GM18868 (cell line): ENCODE results near the gene ATG10.

Experiments used
- ATAC-seq: cut with Tn5 transposase; IDR thresholded peaks from one replicate; pipeline ENCODE4 v1.9.1; 2021; ENCODE audit warnings: mild to moderate bottlenecking, moderate library complexity; ENCODE audit not compliant: unreplicated experiment

The ATG10 gene

DNA sequence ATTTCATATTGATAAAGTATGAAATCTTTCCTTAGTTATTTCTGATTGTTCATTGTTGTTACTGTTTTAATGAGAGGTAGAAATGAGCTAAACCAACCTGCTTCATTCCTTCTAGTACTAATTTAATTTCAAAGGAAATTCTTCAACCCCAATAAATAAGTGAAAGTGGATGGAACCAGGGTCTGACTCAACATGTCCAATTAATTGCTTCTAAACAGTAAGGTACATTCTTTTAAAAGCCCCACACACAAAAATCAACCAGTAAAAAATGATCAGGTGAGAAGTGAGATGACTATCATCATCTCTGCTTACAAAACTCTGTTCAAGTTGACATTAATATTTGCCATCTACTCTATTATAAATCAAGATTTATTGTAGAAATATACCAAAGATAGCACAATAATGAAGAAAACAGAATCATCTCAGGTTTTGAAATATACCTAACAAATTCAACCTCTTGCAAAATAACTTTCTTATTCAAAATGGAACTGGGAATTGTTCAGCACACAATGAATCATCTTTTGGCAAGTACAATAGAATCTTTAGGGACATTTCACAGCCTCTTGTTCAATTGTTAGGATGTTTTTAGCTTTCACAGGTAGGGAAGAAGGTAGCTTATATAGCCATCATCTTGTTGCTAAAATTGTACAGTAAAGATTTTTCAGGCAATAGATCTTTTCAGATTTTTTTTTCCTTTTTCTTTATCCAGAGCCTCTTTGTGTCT, 191.8 kb downstream of the ATG10 start:
- ATAC-seq, result no peak

DNA sequence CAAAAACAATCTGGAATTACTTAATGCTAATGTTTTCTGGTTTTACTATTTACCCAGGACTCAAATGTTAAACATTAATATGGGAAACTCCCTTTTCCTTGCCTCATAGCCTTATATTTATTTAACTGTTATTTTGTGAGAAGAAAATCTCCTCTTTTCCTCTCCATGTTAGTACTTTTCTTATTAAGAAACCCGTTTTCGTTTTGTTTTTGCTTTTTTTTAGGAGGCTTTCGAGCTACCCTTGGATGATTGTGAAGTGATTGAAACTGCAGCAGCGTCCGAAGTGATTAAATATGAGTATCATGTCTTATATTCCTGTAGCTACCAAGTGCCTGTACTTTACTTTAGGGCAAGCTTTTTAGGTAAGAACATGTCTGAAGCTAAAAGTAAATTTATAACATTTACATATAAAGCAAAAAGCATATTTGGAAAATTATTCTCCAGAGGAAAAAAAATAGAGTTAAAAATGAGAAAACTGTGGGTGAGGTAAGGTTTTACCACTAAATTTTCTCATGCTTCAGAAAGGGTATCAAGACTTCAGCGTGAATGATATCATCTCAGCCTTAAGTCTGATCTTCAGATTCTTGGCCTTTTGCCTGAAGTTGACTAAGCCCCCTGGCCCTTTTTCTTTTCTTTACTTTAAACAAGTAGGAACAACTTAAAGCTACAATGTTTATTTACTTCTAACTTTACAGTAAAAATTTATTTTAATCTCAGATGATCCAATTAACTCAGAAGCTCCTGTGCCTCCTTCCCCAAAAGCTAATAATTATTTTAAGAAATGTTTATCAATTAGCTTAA, 192.6 kb downstream of the ATG10 start:
- ATAC-seq, result no peak

DNA sequence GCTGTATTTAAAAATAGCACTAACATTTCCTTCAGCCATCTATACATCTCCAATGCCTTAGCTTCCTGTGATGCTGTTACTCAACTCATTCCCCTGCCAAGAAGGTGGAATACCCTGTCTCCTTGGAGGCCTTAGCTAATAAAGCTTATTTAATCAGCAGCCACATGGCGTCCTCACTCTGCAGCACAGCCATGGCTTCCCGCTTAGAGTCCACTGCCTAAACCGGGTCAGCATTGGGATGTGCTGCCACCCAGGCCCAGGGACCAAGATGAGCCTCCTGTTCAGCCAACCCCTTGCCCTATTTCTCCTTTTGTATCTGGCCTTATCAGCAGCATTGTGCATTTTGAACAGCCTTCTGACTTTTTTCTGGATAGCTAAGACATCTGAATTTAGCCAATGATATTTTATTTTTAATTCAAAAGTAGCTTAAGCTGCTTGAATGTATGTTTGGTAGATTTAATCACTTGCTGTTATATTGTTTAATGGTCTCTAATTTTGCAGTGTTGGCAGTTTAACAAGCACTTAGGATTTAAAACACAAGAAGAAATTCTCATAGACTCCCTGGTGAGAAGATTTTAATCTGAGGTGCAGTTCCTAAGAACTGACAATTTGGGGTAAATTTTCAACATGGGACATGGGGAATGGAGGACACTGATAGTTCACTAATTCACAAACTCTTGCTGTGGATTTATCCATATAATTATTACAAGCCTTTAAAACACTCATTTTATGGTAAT, 193.3 kb downstream of the ATG10 start:
- ATAC-seq, result no peak

DNA sequence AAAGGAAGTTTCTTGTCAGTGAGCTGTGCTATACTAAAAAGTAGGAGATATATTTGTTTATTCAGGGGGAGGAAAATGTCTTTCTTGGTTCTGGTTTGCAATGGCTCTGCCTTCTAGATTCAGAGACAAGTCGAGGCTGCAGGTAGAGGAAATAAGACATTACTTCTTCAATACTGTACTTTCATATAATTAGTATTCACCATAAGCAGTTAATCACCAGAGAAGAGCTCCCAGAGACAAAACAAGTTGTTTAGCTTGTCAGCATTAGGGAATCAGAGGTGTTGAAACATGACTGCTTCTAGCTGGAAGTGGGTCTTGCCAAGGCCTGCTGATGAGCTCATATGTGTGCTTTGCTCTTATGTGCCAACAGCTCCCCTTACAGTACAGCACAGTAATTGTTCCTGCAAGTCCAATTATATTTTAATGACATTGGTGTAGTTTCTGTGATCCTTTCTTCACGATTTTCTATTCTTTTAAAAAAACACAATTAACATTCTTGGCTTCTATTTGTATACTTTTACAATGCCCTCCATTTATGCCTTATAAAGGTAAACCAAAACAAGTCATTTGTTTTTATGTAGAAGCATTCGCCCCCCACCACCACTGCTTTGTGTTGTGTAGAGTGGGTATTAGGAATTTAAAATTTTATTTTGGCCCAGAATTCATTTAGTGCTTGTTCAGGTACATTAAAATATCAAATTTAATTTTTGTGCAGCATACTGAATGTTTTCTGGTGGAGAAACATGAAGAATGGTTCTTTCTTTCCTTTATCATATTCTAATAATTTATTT, 194.1 kb downstream of the ATG10 start:
- peak; percentile 91 for ATAC-seq

DNA sequence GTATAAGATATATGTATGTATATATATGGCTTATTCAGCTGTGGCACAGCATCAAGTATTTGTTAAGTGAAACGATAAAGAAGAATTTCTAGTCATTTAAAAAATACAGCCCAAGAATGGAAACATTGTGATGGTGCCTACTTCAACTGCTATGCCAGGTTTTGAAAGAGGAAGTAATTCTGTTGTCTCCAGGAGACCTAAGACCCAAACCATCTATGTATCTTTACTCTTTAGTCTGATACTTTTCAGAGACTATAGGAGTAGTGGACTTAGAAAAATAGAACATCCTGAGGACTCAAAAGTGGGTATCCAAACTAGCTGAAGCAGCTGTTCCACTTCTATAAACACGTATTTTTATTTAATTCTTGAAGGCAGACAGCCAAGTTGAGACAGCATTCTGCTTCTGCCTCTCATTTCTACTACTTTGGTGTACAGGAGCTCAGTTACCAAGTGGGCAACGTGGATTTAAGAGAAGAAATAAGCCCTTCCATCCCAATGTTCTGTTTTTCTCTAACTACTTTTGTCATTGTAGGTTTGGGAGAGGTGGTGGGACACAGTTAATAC, 195.6 kb downstream of the ATG10 start:
- peak; percentile 53 for ATAC-seq

DNA sequence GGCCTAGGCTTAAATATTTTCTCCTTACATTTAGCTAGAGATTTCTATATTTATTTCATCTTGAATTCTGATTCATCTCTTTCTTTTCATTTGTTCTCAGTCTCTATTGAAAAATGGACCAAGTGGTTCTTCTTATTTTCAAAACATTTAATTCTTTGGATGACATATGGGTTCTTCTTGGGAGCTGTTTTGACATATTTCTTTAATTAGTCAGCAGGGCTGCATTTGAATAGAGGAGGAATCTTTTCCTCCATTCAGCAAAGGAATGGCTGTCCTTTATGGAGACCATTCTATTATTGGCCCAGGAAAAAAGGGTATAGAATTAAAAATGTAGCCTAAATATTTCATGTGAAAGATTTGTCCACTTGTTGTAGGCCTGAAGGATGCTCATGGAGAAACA, 196.5 kb downstream of the ATG10 start:
- no peak for ATAC-seq

DNA sequence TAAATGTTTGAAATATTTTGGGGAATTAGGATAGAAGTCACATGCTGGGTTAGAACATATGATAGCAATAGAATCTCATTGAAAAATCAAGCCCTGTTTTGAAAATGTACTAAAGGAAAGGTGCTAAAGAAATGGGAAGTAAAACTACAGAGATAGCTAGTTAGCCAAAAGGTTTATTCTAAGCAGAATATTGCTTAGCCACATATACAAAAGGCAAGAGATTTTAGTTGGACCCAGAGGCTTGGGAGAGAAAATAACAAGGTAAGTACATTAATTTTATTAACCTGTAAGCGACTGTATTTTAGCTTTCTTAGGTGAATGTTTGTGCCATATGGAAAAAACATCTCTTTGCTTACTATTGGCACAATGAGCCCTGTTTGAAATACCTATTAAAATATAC, 198.1 kb downstream of the ATG10 start:
- no peak for ATAC-seq

DNA sequence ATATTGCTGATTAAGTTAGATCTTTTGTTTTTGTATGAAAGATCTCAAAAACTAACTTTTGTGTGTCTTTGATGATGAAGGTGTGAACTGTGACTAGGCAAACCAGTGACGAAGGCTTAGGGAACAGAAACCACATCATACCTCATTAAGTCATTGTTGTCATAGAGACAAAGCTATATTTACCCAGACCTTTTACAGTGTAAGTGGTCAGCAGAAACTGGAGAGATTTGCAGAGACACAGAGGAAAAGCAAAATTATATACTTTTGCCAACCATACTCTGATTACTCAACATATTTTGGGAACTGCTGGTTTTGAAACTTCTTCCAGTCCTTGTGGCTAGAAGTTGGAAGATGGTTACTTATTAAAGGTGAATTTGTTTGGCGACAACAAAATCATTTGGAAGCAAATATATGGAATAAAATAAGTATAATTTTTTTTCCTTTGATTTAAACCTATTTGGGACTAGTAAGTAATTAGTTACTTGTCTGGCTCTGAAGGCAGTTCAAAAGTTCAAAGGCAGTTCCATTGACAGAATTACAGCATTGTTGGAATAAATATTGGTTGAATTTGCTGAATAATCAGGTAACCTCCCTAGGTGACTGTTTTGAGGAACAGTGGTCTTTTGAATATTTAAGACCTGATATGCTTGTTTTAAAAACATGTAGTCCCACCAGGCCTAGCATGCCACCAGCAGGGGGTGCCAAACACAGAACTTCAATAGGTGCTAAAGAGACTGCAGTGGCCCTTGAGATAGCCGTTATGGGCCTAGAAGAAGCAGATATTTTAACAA, 202.5 kb downstream of the ATG10 start:
- peak; percentile 99 for ATAC-seq

DNA sequence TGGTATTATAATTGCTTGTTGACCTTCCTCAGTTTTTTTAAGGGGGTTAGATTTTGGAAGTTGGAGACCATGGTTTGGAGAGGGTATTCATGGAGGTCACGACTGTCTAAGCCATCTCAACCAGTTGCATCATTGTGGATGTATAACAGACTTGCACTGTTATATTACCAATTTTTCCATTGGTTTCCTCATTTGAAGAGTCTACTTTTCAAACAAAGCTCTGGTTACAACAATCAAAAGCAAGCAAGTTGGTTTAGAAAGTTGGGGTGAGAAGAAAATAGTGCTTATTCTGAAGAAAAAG, 203.0 kb downstream of the ATG10 start:
- no peak for ATAC-seq

DNA sequence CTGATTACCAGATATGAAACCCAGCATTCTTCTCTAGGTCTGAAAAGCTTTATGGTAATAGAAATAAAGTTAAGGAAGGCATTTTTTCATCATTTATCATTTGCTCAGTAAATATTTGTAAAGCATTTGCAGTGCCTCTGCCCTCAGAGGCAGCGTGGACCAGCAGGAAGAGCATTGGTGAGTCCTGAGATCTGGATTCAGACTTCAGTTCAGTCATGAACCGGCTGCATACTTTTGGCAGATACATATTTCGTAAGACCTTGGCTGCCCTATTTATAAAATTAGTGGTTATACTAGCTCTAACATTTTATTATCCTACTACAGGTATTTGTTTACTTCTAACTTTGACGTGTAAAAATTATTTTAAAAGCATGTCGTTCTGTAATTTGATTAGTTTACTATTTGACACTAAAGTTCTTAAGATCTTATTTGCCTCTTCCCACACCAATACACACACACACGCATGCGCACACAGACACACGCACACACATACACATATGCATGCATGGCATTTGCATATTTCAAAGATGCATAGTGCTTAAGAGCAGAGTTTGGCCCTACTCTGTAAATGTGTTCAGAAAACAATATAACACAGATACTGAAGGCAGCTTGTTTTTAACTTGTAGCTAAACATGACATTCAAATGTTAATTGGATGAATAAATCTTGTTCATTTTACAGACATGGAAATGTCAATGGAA, 204.4 kb downstream of the ATG10 start:
- no peak for ATAC-seq

DNA sequence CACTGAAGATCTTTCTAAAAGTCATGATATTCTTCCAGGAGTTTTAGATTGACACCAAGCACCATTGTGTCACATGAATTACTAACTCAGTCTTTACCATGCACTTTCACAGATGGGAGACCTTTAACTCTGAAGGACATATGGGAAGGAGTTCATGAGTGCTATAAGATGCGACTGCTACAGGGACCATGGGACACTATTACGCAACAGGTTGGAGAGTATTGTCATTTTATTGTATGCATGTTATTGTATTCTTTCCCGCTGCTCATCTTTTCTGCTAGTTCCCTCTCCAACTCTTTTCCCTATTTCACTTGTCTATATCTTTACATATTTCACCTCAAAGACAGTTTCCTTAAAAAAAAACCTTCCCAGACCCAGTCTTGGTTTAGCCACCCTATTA, 206.6 kb downstream of the ATG10 start:
- no peak for ATAC-seq

DNA sequence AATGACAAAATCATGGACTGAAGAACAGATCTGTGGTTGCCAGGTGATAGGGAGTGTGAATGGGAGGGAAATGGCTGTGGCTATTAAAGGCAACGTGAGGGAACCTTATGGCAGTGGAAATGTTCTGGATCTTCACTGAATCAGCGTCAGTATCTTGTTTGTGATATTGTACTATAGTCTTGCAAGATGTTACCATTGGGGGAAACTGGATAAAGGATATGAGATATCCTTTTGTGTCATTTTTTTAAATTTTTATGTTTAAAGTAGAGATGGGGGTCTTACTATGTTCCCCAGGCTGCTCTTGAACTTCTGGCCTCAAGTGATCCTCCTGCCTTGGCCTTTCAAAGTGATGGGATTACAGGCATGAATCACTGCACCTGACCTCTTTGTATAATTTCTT, 210.8 kb downstream of the ATG10 start:
- ATAC-seq, result no peak

DNA sequence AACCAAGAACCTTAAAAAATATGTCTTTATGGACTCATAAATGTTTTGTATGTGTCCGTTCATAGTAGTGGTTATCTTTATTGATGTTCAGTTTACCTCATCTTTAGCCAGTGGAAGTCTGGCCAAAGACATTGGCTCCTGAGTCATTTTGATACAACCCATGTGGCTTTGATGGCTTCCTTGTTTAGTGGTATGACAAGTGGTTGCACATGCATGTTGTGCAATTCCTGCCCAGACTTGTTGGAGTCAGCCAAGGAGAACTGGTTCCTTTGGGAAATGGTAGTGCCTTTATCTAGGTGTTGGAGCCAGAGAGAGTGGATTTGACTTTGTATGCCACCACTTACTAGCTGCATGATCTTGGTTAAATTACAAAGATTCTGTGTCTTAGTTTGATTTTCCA, 212.0 kb downstream of the ATG10 start:
- no peak for ATAC-seq

DNA sequence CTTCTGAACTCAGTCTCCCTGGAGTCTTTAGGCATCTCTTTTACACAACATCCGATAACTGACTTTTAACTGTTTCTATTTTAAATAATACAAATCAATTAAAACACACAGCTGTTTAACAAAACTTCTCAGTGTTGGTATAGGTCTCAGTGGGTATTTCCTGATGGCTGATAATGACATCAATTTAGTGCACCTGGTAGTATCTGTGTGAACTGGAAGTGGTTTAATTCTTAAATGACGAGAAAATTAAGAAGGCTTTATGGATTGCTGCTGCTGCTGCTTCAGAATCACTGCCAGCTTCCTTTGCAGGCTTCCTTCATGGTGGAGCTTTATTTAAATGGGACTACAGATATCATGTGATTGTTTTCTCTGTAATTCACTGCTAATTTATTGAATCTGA, 214.0 kb downstream of the ATG10 start:
- no peak for ATAC-seq

DNA sequence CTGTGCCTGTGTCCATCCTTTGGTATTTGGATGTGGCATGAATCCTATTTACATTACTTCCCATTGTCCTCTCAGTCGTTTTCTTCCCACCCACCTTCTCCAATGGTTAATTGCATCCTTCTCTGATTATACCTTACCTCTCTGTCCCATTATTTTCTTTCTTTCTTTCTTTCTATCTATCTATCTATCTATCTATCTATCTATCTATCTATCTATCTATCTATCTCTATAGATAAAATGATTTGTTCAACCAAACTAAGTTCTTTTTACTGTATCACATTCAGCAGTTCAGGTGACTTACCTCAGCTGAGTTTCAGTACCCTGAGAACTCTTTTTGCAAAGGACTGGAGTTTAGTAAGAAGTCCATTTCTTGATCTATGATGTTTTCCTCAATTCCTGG, 225.7 kb downstream of the ATG10 start:
- no peak for ATAC-seq

DNA sequence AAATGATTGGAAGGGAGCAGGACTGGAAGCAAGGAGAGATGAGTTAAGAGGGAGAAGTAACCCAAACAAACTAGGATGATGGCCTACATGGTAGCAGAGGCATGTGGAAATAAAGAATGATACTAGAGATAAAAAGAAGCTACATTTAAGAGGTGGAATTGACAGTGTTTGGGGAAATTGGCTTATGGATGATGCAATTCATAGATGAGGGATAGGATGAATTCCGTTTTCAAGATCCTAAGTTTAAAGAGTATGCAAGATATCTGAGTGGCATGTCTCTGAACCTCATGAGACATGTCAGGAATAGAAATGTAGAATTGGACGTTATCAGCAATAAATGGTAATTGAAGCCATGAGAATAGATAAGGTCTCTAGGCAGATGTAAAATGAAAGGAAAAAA, 232.7 kb downstream of the ATG10 start:
- ATAC-seq, result no peak

DNA sequence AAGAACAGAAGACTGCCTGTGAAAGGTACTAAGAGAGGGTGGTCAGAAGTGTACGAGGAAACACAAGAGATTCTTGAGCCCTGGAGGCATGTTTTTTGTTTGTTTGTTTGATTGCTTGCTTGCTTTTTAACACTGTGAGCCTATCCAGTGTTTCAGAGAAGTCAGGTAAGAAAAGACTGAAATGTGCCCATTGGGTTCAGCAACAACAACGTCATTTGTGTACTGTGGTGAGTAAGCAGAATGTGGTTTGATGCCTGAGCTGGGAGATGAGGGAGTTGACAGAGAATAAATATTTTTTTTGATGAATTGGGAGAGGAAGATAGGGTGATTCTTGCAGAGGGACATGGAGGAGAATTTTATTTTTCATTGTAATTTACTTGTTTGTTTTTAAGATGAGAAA, 233.2 kb downstream of the ATG10 start:
- no peak for ATAC-seq

DNA sequence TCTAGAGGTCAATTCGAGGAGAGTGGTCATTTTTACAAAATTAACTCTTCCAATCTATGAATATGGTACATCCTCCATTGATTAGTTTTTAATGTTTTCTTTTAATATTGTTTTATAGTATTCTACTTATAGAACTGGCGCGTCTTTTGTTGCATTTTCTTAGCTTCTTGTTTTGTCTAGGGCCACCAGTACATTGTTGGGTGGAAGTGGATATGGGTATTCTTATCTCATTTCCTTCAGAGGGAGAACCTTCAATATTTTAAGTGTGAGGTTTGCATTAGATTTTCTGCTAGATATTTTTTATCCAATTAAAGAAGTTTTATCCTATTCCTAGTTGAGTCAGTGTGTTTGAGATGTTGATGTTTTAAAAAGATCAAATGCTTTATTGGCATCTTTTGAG, 236.5 kb downstream of the ATG10 start:
- ATAC-seq, result no peak

DNA sequence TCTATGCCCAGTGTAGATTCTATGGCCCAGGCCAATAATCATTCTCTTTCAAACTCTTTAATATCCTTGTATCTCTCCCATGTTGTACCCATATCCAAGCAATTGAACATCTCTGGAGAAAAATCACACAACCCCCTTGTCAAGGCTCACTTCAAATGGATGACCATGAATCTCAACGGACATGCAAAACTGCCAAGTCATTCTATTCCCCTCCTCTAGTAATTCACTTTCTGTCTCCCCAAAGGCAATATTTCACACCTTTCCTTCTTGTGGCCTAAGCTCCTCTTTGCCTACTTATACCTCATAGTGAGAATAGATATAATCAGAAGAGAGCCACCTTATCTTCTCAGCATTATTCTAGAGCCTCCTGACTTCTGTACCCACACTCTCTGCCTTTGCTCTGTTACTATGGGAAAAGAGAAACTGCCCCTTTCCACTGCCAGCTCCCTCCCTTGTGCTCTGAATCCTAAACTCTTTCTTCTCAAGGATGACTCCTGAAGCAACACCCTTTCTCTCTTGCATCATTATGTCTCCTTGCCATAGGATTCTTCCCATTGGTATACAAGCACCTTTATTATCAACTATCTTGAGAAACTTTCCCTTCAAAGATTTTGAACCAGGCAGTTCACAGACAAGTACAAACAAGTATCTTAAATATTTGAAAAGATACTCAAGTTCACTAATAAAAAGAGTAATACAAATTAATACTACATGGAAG, 240.2 kb downstream of the ATG10 start:
- no peak for ATAC-seq
